ENCODE data around the gene NKG7. TPM values are rescaled to one million over a fixed set of nuclear protein-coding genes. Genes with fewer than 3 reads are reported as not detected.

Gene NKG7
- total and polyA plus RNA-seq, 9 donors: 0.40 to 4.4 (median 1.6) TPM

DNA sequence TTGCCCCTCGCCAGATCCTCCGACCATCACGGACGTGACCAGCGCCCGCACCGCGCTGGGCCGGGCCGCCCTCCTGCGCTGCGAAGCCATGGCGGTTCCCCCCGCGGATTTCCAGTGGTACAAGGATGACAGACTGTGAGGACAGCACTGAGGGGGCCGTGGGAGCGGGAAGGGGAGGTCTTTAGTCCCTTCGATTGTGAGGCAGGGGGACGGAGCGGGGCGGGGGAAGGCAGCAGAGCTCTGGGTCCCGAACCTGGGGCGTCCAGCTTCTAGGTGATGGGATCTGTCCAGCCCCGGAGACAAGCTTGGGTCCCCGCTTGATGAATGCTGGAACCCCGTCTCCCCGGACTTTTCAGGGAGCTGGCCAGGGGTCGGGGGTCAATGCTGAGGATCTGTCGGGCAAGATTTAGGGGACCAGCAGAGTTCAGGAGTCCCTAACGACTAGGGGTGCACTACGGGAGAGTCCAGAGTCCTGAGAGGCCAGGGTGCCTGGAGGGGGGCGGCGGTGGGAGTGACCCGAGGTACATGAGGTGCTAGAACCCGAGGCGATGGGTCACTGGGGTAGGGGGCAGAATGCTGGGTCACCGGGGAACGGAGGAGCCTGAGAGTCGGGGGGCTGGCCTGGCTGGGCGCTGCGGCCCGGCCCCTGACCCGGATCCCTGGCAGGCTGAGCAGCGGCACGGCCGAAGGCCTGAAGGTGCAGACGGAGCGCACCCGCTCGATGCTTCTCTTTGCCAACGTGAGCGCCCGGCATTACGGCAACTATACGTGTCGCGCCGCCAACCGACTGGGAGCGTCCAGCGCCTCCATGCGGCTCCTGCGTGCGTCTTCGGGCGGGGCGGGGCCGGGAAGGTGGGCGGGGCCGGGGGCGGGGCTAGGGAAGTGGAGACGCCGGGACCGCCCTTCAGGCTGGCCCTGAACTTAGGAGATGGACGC is 45.1 kb downstream of the NKG7 start:
- H3K36me3 ChIP-seq: no peaks in the 10 kb centered on the region
- no peaks in the 10 kb centered on the region for H3K27me3 ChIP-seq
- 8 to 14% (median 13%) methylated on average over 65 to 75 of the region's 75 CpGs for WGBS, 3 donors
- H3K4me3 ChIP-seq: no peak overlapping the region
- intact Hi-C loops (cut with DNase I): no loop called here
- peaks cover 2% of the 10 kb centered on the region for H3K4me1 ChIP-seq (ENCODE audit: insufficient read depth)
- no peaks in the 10 kb centered on the region for H3K9me3 ChIP-seq
- no peak for DNase-seq
- TF ChIP-seq, protein P1, sequence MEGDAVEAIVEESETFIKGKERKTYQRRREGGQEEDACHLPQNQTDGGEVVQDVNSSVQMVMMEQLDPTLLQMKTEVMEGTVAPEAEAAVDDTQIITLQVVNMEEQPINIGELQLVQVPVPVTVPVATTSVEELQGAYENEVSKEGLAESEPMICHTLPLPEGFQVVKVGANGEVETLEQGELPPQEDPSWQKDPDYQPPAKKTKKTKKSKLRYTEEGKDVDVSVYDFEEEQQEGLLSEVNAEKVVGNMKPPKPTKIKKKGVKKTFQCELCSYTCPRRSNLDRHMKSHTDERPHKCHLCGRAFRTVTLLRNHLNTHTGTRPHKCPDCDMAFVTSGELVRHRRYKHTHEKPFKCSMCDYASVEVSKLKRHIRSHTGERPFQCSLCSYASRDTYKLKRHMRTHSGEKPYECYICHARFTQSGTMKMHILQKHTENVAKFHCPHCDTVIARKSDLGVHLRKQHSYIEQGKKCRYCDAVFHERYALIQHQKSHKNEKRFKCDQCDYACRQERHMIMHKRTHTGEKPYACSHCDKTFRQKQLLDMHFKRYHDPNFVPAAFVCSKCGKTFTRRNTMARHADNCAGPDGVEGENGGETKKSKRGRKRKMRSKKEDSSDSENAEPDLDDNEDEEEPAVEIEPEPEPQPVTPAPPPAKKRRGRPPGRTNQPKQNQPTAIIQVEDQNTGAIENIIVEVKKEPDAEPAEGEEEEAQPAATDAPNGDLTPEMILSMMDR (IDR thresholded peaks at IDR 0.05): no peak
- no peak overlapping the region for H3K27ac ChIP-seq

DNA sequence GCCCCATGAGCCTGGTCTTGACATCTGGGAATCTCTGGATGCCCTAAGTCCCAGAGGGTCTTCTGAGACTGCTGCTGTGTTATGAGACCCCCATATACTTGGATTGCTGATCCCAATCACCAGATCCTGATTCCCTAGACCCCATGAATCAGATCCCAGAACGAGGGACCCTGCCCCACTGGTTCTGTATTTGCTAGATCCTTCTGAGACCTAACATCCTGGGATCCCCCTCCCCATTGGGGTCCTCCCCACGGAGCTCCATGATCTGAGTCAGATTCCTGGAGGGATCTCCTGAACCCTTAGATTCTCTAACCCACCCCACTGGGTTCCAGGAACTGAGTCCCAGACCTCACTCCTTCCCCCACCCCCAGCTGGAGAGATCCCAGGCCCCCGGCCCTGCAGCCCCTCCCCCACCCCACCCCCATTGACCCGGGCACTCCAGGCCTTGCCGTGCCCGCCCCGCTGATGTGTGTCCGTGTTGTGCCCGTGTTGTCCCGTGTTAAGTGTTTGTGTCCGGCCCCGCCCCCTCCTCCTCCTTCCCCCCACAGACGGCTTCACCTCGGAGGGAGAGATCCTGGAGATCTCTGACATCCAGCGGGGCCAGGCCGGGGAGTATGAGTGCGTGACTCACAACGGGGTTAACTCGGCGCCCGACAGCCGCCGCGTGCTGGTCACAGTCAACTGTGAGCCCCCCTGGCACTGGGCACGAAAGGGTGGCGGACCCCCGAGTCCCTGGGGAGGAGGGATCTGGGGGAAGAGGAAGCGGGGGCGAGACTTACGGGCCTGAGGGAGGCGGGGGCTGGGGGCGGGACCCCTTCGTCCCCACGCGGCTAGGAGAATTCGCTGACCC is 46.0 kb downstream of the NKG7 start:
- TF ChIP-seq, protein P1 (IDR thresholded peaks at IDR 0.05): no peak
- TF ChIP-seq EP300 (IDR thresholded peaks at IDR 0.05): no peak
- no peak for TF ChIP-seq POLR2A (IDR thresholded peaks at IDR 0.05)
- DNase-seq: no peak
- Histone ChIP-seq H3K36me3 (no peaks in the 10 kb centered on the region), H3K9me3 (no peaks in the 10 kb centered on the region), H3K4me1 (ENCODE audit: insufficient read depth) (peaks cover 2% of the 10 kb centered on the region), H3K4me3 (no peak overlapping the region), H3K27me3 (no peaks in the 10 kb centered on the region), H3K27ac (no peak overlapping the region)
- intact Hi-C loops (cut with DNase I): no loop called here
- WGBS, 3 donors: 22 to 38% (median 26%) methylated on average over 31 to 36 of the region's 36 CpGs

DNA sequence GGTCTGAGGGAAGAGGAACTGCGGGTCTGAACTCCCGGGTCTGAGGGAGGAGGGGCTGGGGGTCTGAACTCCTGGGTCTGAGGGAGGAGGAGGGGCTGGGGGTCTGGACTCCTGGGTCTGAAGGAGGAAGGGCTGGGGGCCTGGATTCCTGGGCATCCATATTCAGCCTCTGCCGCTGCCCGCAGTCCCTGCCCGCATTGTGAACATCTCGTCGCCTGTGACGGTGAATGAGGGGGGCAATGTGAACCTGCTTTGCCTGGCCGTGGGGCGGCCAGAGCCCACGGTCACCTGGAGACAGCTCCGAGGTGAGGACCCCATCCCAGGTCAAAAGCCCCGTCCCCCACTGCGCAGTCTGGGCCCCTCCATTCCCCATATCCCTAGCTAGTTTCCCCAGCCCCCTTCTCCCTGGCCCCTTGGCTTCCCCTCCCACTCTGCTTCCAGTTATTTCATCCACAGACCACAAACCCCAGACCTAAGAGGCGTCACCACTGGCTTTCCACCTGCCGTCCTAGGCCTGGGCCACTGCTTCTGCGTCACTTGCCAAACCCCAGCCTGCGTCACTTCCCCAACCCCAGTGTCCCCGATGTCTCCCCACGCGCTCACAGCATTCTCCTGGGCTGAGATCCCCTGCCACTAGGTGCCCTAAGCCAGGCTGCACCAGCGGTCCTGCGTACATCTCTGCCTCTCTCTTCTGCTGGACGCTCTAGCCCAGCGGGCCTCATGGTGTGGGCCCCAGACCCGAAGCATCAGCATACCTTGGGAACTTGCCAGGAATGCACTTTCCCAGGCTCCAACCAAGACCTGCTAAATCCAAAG is 47.1 kb downstream of the NKG7 start:
- intact Hi-C loops (cut with DNase I): no loop called here
- DNase-seq: no peak
- TF ChIP-seq, protein P1 (IDR thresholded peaks at IDR 0.05): no peak
- TF ChIP-seq EP300 (IDR thresholded peaks at IDR 0.05) (no peak), POLR2A (IDR thresholded peaks at IDR 0.05) (no peak)
- no peaks in the 10 kb centered on the region for H3K36me3 ChIP-seq
- H3K27me3 ChIP-seq: no peaks in the 10 kb centered on the region
- H3K4me1 ChIP-seq (ENCODE audit: insufficient read depth): peaks cover 3% of the 10 kb centered on the region
- H3K27ac ChIP-seq: no peak overlapping the region
- no peak overlapping the region for H3K4me3 ChIP-seq
- no peaks in the 10 kb centered on the region for H3K9me3 ChIP-seq
- 68 to 73% (median 68%) methylated on average over 26 of the region's 26 CpGs for WGBS, 3 donors

DNA sequence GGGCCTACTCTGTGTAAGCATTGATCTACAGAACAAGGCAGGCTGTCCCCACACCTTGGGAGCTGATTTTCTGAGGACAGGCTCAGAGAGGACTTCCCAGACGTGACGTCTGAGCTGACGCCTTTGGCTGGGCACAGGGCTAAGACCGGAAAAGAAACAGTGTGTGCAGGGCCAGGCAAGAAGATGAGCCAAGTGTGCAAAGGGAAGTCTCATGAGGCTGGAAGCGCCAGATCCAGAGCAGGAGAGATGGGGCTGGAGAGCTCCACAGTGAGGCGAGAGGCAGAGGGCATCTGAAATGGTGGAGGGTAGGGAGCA is 48.3 kb downstream of the NKG7 start:
- 58 to 67% (median 62%) methylated on average over 6 of the region's 6 CpGs for WGBS, 3 donors
- H3K27me3 ChIP-seq: no peaks in the 10 kb centered on the region
- intact Hi-C loops (cut with DNase I): no loop called here

More for the DNA sequence above, 48.3 kb downstream of the NKG7 start:
- no peak overlapping the region for H3K4me3 ChIP-seq
- no peak overlapping the region for H3K27ac ChIP-seq
- TF ChIP-seq, protein P1 (IDR thresholded peaks at IDR 0.05): no peak
- TF ChIP-seq EP300 (IDR thresholded peaks at IDR 0.05) (no peak), POLR2A (IDR thresholded peaks at IDR 0.05) (no peak)
- H3K36me3 ChIP-seq: no peaks in the 10 kb centered on the region
- no peaks in the 10 kb centered on the region for H3K9me3 ChIP-seq
- DNase-seq: no peak
- peaks cover 8% of the 10 kb centered on the region for H3K4me1 ChIP-seq (ENCODE audit: insufficient read depth)
